ENCODE measurements around the gene ELL.

Gene ELL

GRCh38 chr19:18433735-18434398 lies 88.0 kb downstream of the ELL start:
- Histone ChIP-seq H3K4me1 (ENCODE audit: low read depth, poor library complexity, severe bottlenecking) (peaks cover 22% of the 10 kb centered on the region), H2AFZ (ENCODE audit: low read depth) (no peak overlapping the region), H3K36me3 (ENCODE audit: insufficient read depth) (no peaks in the 10 kb centered on the region), H3K27me3 (ENCODE audit: insufficient read depth, low read depth) (no peaks in the 10 kb centered on the region), H3K79me2 (ENCODE audit: insufficient read depth, low read depth) (no peaks in the 10 kb centered on the region), H3K4me2 (0 out of 2 replicates have a peak overlapping the region, but pooled peaks have one; percentile 15), H3K4me3 (IDR thresholded peaks at IDR 0.05; ENCODE audit: insufficient read depth, low read depth, low read length) (no peak overlapping the region), H4K20me1 (ENCODE audit: insufficient read depth) (no peaks in the 10 kb centered on the region), H3K27ac (no peak overlapping the region), H3K9ac (no peak overlapping the region)
- TF ChIP-seq, protein P1, sequence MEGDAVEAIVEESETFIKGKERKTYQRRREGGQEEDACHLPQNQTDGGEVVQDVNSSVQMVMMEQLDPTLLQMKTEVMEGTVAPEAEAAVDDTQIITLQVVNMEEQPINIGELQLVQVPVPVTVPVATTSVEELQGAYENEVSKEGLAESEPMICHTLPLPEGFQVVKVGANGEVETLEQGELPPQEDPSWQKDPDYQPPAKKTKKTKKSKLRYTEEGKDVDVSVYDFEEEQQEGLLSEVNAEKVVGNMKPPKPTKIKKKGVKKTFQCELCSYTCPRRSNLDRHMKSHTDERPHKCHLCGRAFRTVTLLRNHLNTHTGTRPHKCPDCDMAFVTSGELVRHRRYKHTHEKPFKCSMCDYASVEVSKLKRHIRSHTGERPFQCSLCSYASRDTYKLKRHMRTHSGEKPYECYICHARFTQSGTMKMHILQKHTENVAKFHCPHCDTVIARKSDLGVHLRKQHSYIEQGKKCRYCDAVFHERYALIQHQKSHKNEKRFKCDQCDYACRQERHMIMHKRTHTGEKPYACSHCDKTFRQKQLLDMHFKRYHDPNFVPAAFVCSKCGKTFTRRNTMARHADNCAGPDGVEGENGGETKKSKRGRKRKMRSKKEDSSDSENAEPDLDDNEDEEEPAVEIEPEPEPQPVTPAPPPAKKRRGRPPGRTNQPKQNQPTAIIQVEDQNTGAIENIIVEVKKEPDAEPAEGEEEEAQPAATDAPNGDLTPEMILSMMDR (conservative IDR thresholded peaks at IDR 0.05; ENCODE audit: low read depth, low read length) = no peak

DNA sequence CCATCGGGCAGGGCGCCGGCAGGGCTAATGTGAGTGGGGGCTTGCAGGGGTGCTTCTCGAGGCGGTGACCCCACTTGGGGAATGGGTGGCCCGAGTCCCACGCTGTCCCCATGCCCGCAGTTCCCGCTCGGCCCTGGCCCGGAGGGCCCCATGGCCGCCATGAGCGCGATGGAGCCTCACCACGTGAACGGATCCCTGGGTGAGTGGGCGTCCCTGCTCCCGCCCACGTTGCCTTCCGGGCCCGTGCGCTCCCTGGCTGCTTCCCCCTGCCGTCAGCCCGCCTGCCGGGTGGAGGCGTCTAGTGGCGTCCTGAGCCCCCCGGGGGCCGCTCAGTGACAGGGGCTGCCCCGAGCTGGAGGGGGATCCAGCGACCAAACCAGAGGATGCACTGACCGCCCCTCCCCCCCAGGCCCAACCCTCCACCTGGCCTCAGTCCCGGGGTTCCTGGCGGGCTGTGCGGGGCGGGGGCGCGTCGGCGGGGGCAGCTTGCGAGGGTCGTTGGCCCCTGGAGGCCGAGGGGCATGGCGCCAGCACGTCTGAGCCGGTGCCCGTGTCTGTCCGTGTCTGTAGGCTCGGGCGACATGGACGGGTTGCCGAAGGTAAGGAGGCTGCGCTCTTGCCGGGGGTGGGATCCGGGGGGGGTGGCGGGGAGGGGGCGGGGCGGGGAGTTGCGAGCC lies 88.7 kb downstream of the ELL start:
- Histone ChIP-seq H3K36me3 (ENCODE audit: insufficient read depth) (no peaks in the 10 kb centered on the region), H3K4me2 (peak overlapping the region; percentile 58)

DNA sequence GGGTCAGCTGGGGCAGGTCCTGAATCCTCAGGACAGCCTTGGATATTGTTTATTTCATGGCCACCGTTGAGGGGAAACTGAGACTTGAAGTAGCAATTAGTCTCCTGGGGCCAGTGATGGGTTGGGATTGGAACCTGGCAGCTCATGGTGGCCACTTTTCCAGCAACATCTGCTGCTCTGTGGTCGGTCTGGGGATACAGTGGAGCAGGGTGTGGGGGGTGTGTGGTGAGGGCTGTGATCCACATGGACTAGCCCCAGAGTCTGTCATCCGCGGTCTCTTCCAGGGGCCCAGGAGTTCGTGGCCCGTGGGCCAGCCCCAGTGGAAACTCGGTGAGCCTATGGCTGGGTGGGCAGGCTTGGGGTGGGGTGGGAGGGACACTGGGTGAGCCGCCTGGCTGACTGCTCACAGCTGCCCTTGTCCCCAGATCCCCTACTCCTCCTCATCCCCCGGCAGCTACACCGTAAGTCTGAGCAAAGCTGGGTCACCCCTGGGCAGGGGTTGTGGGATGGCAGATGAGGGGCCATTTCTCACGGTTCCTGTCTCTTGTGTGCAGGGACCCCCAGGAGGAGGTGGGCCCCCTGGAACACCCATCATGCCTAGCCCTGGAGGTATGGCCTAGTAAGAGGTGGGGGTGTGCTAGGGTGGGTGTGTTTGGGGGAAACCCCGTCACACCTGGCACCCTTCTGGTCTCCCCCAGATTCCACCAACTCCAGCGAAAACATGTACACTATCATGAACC lies 89.4 kb downstream of the ELL start:
- no peaks in the 10 kb centered on the region for H3K27me3 ChIP-seq (ENCODE audit: insufficient read depth, low read depth)
- peak overlapping the region; percentile 78 for H3K9ac ChIP-seq
- no peaks in the 10 kb centered on the region for H4K20me1 ChIP-seq (ENCODE audit: insufficient read depth)
- H3K27ac ChIP-seq = peak overlapping the region; percentile 56
- no peak overlapping the region for H3K4me3 ChIP-seq (IDR thresholded peaks at IDR 0.05; ENCODE audit: insufficient read depth, low read depth, low read length)
- TF ChIP-seq, protein P1 (conservative IDR thresholded peaks at IDR 0.05; ENCODE audit: low read depth, low read length) = no peak
- H3K4me1 ChIP-seq (ENCODE audit: low read depth, poor library complexity, severe bottlenecking) = peaks cover 31% of the 10 kb centered on the region
- H3K36me3 ChIP-seq (ENCODE audit: insufficient read depth) = no peaks in the 10 kb centered on the region
- peak overlapping the region; percentile 44; the same call in 1 of the 2 replicates for H2AFZ ChIP-seq (ENCODE audit: low read depth)
- H3K4me2 ChIP-seq = peak overlapping the region; percentile 58
- no peaks in the 10 kb centered on the region for H3K79me2 ChIP-seq (ENCODE audit: insufficient read depth, low read depth)

More for the DNA sequence above, 88.7 kb downstream of the ELL start:
- no peak overlapping the region for H3K4me3 ChIP-seq (IDR thresholded peaks at IDR 0.05; ENCODE audit: insufficient read depth, low read depth, low read length)
- H3K4me1 ChIP-seq (ENCODE audit: low read depth, poor library complexity, severe bottlenecking) = peaks cover 29% of the 10 kb centered on the region
- H3K27ac ChIP-seq = peak overlapping the region; percentile 56
- H4K20me1 ChIP-seq (ENCODE audit: insufficient read depth) = no peaks in the 10 kb centered on the region
- TF ChIP-seq, protein P1 (conservative IDR thresholded peaks at IDR 0.05; ENCODE audit: low read depth, low read length) = no peak
- no peaks in the 10 kb centered on the region for H3K27me3 ChIP-seq (ENCODE audit: insufficient read depth, low read depth)
- H3K79me2 ChIP-seq (ENCODE audit: insufficient read depth, low read depth) = no peaks in the 10 kb centered on the region
- peak overlapping the region; percentile 78 for H3K9ac ChIP-seq
- peak overlapping the region; percentile 44 for H2AFZ ChIP-seq (ENCODE audit: low read depth)

- peaks cover 31% of the 10 kb centered on the region for H3K4me1 ChIP-seq (ENCODE audit: low read depth, poor library complexity, severe bottlenecking)
- H3K4me3 ChIP-seq (IDR thresholded peaks at IDR 0.05; ENCODE audit: insufficient read depth, low read depth, low read length) = no peak overlapping the region
- no peaks in the 10 kb centered on the region for H3K79me2 ChIP-seq (ENCODE audit: insufficient read depth, low read depth)
- H3K27me3 ChIP-seq (ENCODE audit: insufficient read depth, low read depth) = no peaks in the 10 kb centered on the region
- no peak overlapping the region for H3K27ac ChIP-seq
- TF ChIP-seq, protein P1 (conservative IDR thresholded peaks at IDR 0.05; ENCODE audit: low read depth, low read length) = no peak
- peak overlapping the region; percentile 78; the same call in 1 of the 2 replicates for H3K9ac ChIP-seq
- peak overlapping the region; percentile 39; the same call in 1 of the 2 replicates for H3K4me2 ChIP-seq
- H3K36me3 ChIP-seq (ENCODE audit: insufficient read depth) = no peaks in the 10 kb centered on the region
- H4K20me1 ChIP-seq (ENCODE audit: insufficient read depth) = no peaks in the 10 kb centered on the region
- no peak overlapping the region for H2AFZ ChIP-seq (ENCODE audit: low read depth)
Observed at GRCh38 chr19:18431351-18432197, 90.3 kb downstream of the ELL start.
